Liver (tissue), 2 donors: Measurements from ENCODE around the gene ACTRT2.

Source experiments
- CTCF ChIP-seq: fragments of 150-350 bp; IDR thresholded peaks from 2 replicates; pipeline ENCODE4 v1.5.1; 2017; ENCODE audit warnings: improper control_type of control experiment, low read depth, low read length; ENCODE audit not compliant: missing input control
- TF ChIP-seq, protein P1 (sequence below): IDR thresholded peaks from 2 replicates; pipeline ENCODE4 v1.6.1; 2016; ENCODE audit warnings: antibody characterized with exemption, mild to moderate bottlenecking
- donor health status: healthy.

GRCh38 chr1:3069491-3070308 lies 48.4 kb downstream of the ACTRT2 start:
- TF ChIP-seq CTCF, result peak; percentile 17
- TF ChIP-seq, protein P1, sequence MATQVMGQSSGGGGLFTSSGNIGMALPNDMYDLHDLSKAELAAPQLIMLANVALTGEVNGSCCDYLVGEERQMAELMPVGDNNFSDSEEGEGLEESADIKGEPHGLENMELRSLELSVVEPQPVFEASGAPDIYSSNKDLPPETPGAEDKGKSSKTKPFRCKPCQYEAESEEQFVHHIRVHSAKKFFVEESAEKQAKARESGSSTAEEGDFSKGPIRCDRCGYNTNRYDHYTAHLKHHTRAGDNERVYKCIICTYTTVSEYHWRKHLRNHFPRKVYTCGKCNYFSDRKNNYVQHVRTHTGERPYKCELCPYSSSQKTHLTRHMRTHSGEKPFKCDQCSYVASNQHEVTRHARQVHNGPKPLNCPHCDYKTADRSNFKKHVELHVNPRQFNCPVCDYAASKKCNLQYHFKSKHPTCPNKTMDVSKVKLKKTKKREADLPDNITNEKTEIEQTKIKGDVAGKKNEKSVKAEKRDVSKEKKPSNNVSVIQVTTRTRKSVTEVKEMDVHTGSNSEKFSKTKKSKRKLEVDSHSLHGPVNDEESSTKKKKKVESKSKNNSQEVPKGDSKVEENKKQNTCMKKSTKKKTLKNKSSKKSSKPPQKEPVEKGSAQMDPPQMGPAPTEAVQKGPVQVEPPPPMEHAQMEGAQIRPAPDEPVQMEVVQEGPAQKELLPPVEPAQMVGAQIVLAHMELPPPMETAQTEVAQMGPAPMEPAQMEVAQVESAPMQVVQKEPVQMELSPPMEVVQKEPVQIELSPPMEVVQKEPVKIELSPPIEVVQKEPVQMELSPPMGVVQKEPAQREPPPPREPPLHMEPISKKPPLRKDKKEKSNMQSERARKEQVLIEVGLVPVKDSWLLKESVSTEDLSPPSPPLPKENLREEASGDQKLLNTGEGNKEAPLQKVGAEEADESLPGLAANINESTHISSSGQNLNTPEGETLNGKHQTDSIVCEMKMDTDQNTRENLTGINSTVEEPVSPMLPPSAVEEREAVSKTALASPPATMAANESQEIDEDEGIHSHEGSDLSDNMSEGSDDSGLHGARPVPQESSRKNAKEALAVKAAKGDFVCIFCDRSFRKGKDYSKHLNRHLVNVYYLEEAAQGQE, result no peak
